ENCODE results near the gene ZGPAT.

- TF ChIP-seq CTCF (IDR thresholded peaks at IDR 0.05; ENCODE audit: low read depth, low read length) (no peak), EZH2phosphoT487 (IDR thresholded peaks at IDR 0.05; ENCODE audit: low read depth) (no peak)
Observed at GRCh38 chr20:63663332-63664066, 44.3 kb upstream of the ZGPAT start.
